HG02981 (cell line): Measurements from ENCODE around the gene KLLN.
"Not testable (repeated sequence)": the region's sequence is repeated elsewhere in the genome, so short reads cannot be mapped to it uniquely, and the experiment has no call there.

ENCODE experiments used
- ATAC-seq: cut with Tn5 transposase; IDR thresholded peaks from one replicate; pipeline ENCODE4 v1.9.1; 2021; ENCODE audit warnings: mild to moderate bottlenecking, moderate library complexity; ENCODE audit not compliant: unreplicated experiment

The KLLN gene

DNA sequence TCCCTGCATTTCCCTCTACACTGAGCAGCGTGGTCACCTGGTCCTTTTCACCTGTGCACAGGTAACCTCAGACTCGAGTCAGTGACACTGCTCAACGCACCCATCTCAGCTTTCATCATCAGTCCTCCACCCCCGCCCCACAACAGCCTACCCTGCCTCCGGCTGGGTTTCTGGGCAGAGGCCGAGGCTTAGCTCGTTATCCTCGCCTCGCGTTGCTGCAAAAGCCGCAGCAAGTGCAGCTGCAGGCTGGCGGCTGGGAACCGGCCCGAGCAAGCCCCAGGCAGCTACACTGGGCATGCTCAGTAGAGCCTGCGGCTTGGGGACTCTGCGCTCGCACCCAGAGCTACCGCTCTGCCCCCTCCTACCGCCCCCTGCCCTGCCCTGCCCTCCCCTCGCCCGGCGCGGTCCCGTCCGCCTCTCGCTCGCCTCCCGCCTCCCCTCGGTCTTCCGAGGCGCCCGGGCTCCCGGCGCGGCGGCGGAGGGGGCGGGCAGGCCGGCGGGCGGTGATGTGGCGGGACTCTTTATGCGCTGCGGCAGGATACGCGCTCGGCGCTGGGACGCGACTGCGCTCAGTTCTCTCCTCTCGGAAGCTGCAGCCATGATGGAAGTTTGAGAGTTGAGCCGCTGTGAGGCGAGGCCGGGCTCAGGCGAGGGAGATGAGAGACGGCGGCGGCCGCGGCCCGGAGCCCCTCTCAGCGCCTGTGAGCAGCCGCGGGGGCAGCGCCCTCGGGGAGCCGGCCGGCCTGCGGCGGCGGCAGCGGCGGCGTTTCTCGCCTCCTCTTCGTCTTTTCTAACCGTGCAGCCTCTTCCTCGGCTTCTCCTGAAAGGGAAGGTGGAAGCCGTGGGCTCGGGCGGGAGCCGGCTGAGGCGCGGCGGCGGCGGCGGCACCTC is at the start of gene KLLN, which contains the start of gene PTEN:
TSS of gene KLLN (minus strand) at position 481 of the 891 bp plus-strand sequence. CDS start 1,046 bp downstream, outside the sequence.
TSS of gene PTEN (plus strand) at position 573 of the 891 bp plus-strand sequence. CDS start 845 bp downstream, outside the sequence.
- ATAC-seq = peak; percentile 41

GRCh38 chr10:87903396-87903795 is 40.1 kb upstream of the KLLN start:
- ATAC-seq = not testable (repeated sequence)

- ATAC-seq = not testable (repeated sequence)
Measured at GRCh38 chr10:87897957-87898356, 34.6 kb upstream of the KLLN start.

DNA sequence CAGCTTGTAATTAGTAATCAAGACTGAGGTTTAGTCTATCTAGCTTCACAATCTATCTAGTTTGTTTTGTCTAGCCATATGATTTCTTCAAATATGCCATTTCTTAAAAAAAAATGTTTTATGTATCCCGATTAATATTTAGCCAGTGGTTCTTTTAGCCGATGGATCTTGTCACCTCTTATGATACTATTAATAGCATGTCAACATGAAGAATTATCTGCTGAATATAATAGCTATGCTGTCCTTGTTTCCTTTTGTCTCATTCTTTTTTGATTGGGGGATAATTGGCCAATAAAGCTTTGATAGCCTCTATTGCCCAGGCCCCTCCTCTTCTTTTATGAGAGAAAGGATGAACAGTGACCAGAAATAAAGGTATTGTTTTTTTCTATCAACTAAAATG is 32.9 kb upstream of the KLLN start:
- no peak for ATAC-seq

- ATAC-seq = no peak
Measured at GRCh38 chr10:87895430-87895829, 32.1 kb upstream of the KLLN start.

- ATAC-seq = no peak
Measured at GRCh38 chr10:87887548-87888289, 24.4 kb upstream of the KLLN start.

GRCh38 chr10:87887146-87887545 is 23.8 kb upstream of the KLLN start:
- no peak for ATAC-seq

DNA sequence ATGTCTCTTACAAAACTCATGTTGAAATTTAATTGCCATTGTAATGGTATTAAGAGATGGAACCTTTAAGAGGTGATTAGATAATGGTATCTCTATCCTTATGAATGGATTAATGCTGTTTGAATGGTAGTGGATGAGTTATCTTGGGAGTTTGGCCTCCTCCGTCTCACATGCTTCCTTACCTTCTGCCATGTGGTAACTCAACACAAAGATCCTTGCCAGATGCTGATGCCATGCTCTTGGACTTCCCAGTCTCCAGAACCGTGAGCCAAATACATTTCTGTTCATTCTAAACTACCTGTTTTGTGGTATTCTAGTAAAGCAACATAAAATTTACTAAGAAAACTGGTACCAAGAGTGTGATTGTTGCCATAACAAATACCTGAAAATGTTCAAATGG is 23.3 kb upstream of the KLLN start:
- no peak for ATAC-seq

DNA sequence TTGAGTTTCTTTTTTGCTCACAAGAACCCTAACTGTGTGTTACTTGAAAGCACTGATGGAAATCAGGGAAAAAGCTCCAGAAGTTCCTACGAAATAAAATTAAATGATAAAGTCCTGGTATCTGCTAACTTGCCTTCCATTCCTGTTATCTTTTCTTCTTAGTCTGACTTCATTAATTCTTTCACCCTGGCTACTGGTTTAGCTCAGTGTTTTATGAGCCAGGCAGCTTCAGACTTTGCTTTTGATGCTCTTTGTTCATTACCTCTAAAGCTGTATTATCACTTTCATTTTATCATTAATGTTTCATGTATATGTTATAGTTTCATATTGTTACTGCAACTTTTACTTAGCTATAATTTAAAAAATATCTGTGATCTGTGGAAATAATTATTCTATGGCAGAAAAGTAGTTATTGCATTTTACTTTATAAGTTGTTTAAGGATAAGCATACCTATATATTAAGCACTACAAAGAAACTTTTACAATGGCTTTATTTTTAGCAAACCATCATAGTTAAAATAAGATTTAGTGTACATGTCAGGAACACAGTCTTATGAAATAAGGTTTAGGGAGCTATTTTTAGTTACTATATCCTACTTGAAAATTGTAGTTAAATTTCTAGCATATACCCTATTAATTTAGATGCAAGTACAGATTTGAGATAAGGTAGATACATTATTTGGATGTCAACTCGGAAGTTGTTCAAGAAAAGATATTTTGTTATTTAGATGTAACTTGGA is 19.4 kb upstream of the KLLN start:
- ATAC-seq = no peak

GRCh38 chr10:87881373-87882059 is 18.2 kb upstream of the KLLN start:
- ATAC-seq = not testable (repeated sequence)

DNA sequence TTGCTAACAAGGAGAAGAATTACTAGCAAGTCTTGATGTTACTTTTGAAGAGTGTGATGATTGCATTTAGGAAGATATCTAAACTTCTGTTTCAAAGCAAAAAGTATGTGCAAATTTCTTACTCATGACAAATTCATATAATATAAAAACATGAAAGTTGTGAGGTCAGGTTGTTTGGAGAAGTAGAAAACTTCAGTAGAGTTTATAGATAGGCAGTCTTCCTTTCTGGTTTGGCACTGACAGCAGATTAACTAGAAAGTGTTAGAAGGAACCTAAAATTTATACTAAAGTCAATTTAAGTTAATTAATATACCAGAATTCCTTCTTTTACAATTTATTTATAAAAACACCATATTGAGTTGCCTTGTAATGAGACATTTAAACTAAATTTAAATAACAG is 17.0 kb upstream of the KLLN start:
- ATAC-seq = no peak

GRCh38 chr10:87878664-87879459 is 15.5 kb upstream of the KLLN start:
- ATAC-seq = no peak

- ATAC-seq = no peak
Measured at GRCh38 chr10:87875929-87876571, 12.7 kb upstream of the KLLN start.

DNA sequence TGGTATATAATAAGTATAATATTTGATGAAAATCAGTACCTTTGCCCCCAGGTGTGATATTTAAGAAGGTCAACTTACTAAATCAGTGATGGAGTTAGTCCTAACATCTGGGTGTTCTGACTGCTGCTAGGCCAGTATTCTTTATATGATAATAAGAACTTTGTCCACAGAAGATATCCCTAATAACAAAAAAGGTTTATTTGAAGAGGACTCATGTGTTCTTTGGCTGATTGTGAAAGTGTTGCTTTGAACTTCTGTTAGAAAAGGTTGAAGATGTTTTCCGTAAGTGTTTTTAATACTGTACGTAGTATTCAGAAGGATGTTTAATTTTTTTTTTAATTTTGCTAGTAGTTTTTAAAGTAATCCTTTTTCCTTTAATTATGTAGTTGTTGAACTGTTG is 10.3 kb upstream of the KLLN start:
- no peak for ATAC-seq

DNA sequence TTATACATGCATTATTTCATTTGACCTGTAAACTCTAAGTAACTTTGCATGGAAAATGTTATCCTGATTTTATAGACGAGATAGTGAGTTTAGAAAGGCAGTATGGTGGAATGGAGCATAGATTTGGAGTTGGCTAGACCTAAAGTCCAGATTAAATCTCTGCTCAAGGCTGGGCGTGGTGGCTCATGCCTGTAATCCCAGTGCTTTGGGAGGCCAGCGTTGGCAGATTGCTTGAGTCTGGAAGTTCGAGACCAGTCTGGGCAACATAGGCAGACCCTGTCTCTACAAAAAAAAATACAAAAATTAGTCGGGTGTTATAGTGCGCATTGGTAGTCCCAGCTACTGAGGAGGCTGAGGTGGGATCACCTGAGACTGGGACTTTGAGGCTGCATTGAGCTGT is 9.5 kb upstream of the KLLN start:
- ATAC-seq = no peak

DNA sequence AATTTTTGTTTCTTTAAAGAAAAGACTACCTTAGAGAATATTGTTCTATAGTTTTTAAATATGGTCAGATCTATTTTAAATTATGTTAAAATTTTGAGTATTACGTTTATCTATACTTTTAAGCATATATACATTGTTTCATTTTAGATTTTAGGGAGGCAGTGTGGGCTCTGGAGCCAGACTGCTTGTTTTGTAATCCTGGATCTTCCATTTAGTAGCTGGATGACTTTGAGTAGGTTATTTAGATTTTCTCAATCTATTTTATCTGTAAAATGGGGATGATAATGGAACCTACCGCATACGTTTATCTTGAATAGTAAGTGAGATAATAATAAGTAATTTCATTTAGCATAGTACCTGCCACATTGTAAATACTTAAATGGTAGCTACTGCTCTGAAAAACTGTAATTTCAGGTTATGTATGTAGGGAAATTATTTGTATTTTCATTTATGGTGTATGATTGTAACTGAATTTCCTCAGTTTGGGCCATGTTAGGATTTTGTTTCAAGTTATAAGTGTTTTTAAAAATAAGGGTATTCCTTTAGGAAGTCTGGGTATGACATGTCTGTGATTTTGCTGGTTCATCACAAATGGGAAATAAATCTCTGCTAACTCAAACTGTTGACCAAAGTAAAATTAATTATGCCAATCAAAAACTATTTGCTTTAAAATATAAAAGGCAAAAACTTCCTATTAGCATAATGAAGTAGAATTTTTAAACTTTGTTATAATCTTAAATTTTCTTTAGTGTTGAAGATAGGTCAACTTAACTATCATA is 6.6 kb upstream of the KLLN start:
- ATAC-seq = no peak

- not testable (repeated sequence) for ATAC-seq
Measured at GRCh38 chr10:87869139-87869538, 5.8 kb upstream of the KLLN start.

DNA sequence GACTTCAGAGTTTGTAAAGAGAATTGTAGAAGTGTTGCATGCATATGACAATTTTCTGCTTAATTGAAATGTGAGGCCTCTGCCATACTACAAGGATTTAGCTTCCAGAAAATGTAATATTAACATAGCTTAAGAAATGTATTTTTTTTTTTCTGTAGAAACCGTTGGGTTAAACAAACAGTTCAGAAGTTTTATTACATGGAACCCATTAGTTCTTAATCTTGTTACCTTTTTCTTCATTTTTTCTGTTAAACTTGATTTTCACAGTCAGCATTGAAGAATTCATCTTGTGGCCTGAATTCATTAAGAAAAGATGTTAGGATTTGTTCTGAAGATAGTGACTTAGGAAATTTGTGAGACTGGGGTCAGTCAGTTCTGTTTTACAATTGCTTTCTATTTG is 4.9 kb upstream of the KLLN start:
- ATAC-seq = no peak

- ATAC-seq = no peak
Measured at GRCh38 chr10:87867453-87867852, 4.1 kb upstream of the KLLN start.
